SU-DHL-6 (cell line): ENCODE results near the gene ANAPC10.

ENCODE experiments used
- H2AFZ ChIP-seq: fragments of 200-600 bp; sonication (generic); 2 replicates; pipeline ENCODE4 v1.6.1; 2014; ENCODE audit warnings: low read depth, mild to moderate bottlenecking, moderate library complexity, mixed read lengths, antibody characterized with exemption, low read length; ENCODE audit not compliant: severe bottlenecking
- H3F3A ChIP-seq: fragments of 200-600 bp; shearing (Covaris generic); 2 replicates; pipeline ENCODE4 v1.6.0; 2016; ENCODE audit warnings: antibody characterized with exemption, mild to moderate bottlenecking; ENCODE audit not compliant: insufficient read depth
- H3K27ac ChIP-seq: fragments of 200-600 bp; sonication (generic); 2 replicates; pipeline ENCODE4 v1.5.1; 2016; ENCODE audit warnings: low read depth, mild to moderate bottlenecking, low read length, moderate library complexity, mixed read lengths
- H3K27me3 ChIP-seq: fragments of 200-600 bp; sonication (generic), shearing (Covaris generic); 2 replicates; pipeline ENCODE4 v1.6.0; 2014; ENCODE audit warnings: mild to moderate bottlenecking, low read length
- H3K36me3 ChIP-seq: fragments of 200-600 bp; sonication (generic); 2 replicates; pipeline ENCODE4 v1.6.1; 2014; ENCODE audit warnings: mild to moderate bottlenecking, low read length, mixed read lengths
- H3K4me2 ChIP-seq: fragments of 300-600, 200-600 bp; shearing (Covaris generic), sonication (generic); 2 replicates; pipeline ENCODE4 v1.6.0; 2014; ENCODE audit warnings: low read length, low read depth, mild to moderate bottlenecking; ENCODE audit not compliant: poor library complexity, severe bottlenecking
- H3K4me3 ChIP-seq: fragments of 200-600 bp; sonication (generic); 2 replicates; pipeline ENCODE4 v1.5.1; 2014; ENCODE audit warnings: antibody characterized with exemption, low read length, mild to moderate bottlenecking, mixed read lengths; ENCODE audit not compliant: insufficient read depth, poor library complexity, severe bottlenecking
- H3K79me2 ChIP-seq: fragments of 200-600 bp; sonication (generic); 2 replicates; pipeline ENCODE4 v1.6.1; 2014; ENCODE audit warnings: mild to moderate bottlenecking, low read length, moderate library complexity; ENCODE audit not compliant: insufficient read depth
- H3K9ac ChIP-seq: fragments of 200-600 bp; sonication (generic); 2 replicates; pipeline ENCODE4 v1.7.0; 2014; ENCODE audit warnings: mild to moderate bottlenecking, low read length
- H3K9me2 ChIP-seq: fragments of 200-600 bp; sonication (generic); replicated peaks from 2 replicates; pipeline ENCODE4 v1.6.1; 2014; ENCODE audit warnings: low read length; ENCODE audit not compliant: insufficient read depth
- H3K9me3 ChIP-seq: fragments of 200-600 bp; sonication (generic); 2 replicates; pipeline ENCODE4 v1.6.1; 2014; ENCODE audit warnings: low read length, mixed read lengths; ENCODE audit not compliant: insufficient read depth
- H4K20me1 ChIP-seq: fragments of 200-600 bp; sonication (generic); 2 replicates; pipeline ENCODE4 v1.6.1; 2014; ENCODE audit warnings: low read depth, mild to moderate bottlenecking, antibody characterized with exemption, low read length, moderate library complexity, mixed read lengths
- CTCF ChIP-seq: fragments of 200-600 bp; sonication (generic); IDR thresholded peaks from one replicate; pipeline ENCODE4 v1.5.1; 2017; ENCODE audit warnings: antibody characterized with exemption, mild to moderate bottlenecking, low read length, moderate library complexity; ENCODE audit not compliant: insufficient read depth, poor library complexity, severe bottlenecking
- EZH2phosphoT487 ChIP-seq: fragments of 200-600 bp; sonication (generic), shearing (Covaris generic); conservative IDR thresholded peaks from 2 replicates; pipeline ENCODE4 v1.6.1; 2018; ENCODE audit warnings: mild to moderate bottlenecking, antibody characterized with exemption, low read length, moderate library complexity, mixed read lengths

Gene ANAPC10

GRCh38 chr4:144975718-144976117 is 122.3 kb downstream of the ANAPC10 start:
- H3K79me2 ChIP-seq = no peaks in the 10 kb centered on the region
- no peak overlapping the region for H3K4me3 ChIP-seq
- H3K4me2 ChIP-seq = no peak overlapping the region
- H4K20me1 ChIP-seq = no peaks in the 10 kb centered on the region
- no peaks in the 10 kb centered on the region for H3K27me3 ChIP-seq
- no peak overlapping the region for H3K9ac ChIP-seq
- H3F3A ChIP-seq = no peaks in the 10 kb centered on the region
- no peaks in the 10 kb centered on the region for H3K9me2 ChIP-seq
- H3K9me3 ChIP-seq = no peaks in the 10 kb centered on the region
- H3K27ac ChIP-seq = no peak overlapping the region
- no peaks in the 10 kb centered on the region; the same call in 1 of the 2 replicates for H3K36me3 ChIP-seq
- H2AFZ ChIP-seq = no peak overlapping the region
- TF ChIP-seq EZH2phosphoT487 = no peak
- TF ChIP-seq CTCF = no peak

GRCh38 chr4:144970597-144970996 is 127.4 kb downstream of the ANAPC10 start:
- Histone ChIP-seq H3K79me2 (no peaks in the 10 kb centered on the region), H3K9ac (no peak overlapping the region), H3K9me2 (no peaks in the 10 kb centered on the region), H3K27me3 (no peaks in the 10 kb centered on the region), H3K4me2 (no peak overlapping the region), H3K27ac (no peak overlapping the region), H3K4me3 (no peak overlapping the region), H3F3A (no peaks in the 10 kb centered on the region), H3K9me3 (no peaks in the 10 kb centered on the region), H4K20me1 (no peaks in the 10 kb centered on the region), H2AFZ (no peak overlapping the region), H3K36me3 (no peaks in the 10 kb centered on the region; the same call in 1 of the 2 replicates)
- TF ChIP-seq EZH2phosphoT487 (no peak), CTCF (no peak)

- Histone ChIP-seq H3K79me2 (no peaks in the 10 kb centered on the region), H2AFZ (no peak overlapping the region), H3K4me3 (no peak overlapping the region), H3F3A (no peaks in the 10 kb centered on the region), H4K20me1 (no peaks in the 10 kb centered on the region), H3K9me3 (no peaks in the 10 kb centered on the region), H3K9ac (no peak overlapping the region), H3K9me2 (no peaks in the 10 kb centered on the region), H3K27ac (no peak overlapping the region), H3K4me2 (no peak overlapping the region), H3K36me3 (no peaks in the 10 kb centered on the region; the same call in 1 of the 2 replicates), H3K27me3 (no peaks in the 10 kb centered on the region)
- no peak for TF ChIP-seq EZH2phosphoT487
- no peak for TF ChIP-seq CTCF
These were observed 128.2 kb downstream of the ANAPC10 start for GRCh38 chr4:144969821-144970220.
